ENCODE results near the gene NRG2. TPM values are rescaled to one million over a fixed set of nuclear protein-coding genes. Genes with fewer than 3 reads are reported as not detected.

NRG2 gene
- total RNA-seq, 1 donor from 2014 or later: 0.07 TPM

DNA sequence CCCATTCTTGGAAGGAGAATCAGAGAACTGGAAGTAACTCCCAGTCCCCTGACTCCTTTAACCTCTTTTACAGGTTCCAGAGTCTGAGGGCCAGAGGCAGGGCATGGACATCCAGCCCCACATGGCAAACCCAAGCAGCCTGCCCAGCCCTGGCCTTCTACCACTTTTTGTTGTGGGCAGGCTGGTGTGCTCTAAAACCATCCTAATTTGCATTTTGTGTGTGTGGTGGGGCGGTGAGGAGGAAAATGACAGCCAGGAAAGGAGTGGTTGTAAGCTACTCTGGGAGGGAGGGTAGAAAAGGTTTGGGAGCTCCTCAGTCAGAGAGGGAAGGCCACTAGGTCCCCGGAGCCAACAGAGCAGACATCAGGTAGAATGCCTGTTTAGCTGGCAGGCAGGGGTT lies 156.9 kb downstream of the NRG2 start:
- ATAC-seq (ENCODE audit: low read depth) (no peak), DNase-seq (no peak)
- POLR2A ChIA-PET: no interaction called here
- CTCF ChIA-PET: no interaction called here
- Mint-ChIP-seq H3K9me3 (peaks cover 3% of the 10 kb centered on the region), H3K27me3 (peaks cover 26% of the 10 kb centered on the region), H3K4me1 (peaks cover 4% of the 10 kb centered on the region), H3K27ac (no peak overlapping the region), H3K36me3 (ENCODE audit: low read depth) (no peaks in the 10 kb centered on the region), H3K4me3 (no peak overlapping the region)
- intact Hi-C loops (cut with micrococcal nuclease): no loop called here
- TF ChIP-seq CTCF (IDR thresholded peaks at IDR 0.05): no peak

DNA sequence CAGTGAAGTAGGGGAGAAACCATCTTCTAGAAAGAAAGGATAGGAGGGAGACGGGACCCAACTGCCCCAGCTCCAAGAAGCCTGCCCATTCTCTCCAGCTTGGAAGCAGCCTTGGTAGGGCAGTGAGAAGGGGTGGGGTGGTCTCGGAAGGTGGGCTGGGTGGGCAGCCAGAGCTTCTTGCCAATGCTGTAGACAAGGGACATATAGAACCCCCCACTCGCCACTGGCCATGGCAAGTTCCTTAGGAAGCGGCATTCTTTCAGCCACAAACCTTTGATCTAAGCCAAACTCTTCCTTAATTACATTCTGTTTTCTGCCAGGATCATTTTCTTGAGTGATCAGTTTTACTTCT lies 157.3 kb downstream of the NRG2 start:
- ATAC-seq (ENCODE audit: low read depth): no peak
- ChIA-PET POLR2A (no interaction called here), CTCF (no interaction called here)
- Mint-ChIP-seq H3K4me1 (peaks cover 4% of the 10 kb centered on the region), H3K4me3 (no peak overlapping the region), H3K9me3 (peaks cover 3% of the 10 kb centered on the region), H3K36me3 (ENCODE audit: low read depth) (no peaks in the 10 kb centered on the region), H3K27ac (no peak overlapping the region), H3K27me3 (peaks cover 24% of the 10 kb centered on the region)
- no peak for DNase-seq
- no peak for TF ChIP-seq CTCF (IDR thresholded peaks at IDR 0.05)
- intact Hi-C loops (cut with micrococcal nuclease): no loop called here

DNA sequence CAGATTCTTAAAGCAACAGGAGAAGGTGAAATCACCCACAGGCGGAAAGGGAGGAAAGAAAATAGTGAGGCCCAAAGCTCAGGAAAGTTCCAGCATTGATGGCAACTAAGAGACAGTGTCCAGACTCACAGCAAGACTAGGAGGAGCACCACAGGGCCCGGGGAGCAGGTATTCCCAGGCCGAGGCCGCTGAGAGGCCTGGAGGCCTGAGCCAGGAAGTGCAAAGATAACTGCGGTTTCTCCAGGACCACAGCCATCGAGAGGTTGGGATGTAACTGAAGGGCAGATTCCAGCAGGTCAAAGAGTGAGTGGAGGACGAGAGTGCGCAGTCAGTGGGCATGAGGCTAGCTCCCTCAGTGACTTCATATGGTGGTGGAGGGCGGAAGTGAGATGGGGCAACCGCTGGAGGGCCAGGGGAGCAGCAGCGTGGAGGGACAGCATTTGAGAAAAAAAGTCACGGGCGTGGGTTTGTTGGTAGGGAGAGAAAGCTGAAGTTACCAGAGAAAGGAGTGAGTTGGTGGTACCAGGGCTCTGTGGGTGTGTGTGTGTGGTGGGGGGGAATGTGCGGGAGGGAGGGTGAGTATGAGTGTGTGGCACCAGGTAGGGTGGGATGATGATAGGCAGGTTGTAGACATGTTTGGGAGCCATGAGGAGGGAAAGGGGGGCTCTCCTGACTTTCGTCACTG lies 157.8 kb downstream of the NRG2 start:
- ChIA-PET POLR2A (no interaction called here), CTCF (no interaction called here)
- Mint-ChIP-seq H3K9me3 (peaks cover 3% of the 10 kb centered on the region), H3K4me3 (no peak overlapping the region), H3K36me3 (ENCODE audit: low read depth) (no peaks in the 10 kb centered on the region), H3K27me3 (peaks cover 22% of the 10 kb centered on the region), H3K4me1 (peaks cover 4% of the 10 kb centered on the region), H3K27ac (no peak overlapping the region)
- no peak for TF ChIP-seq CTCF (IDR thresholded peaks at IDR 0.05)
- intact Hi-C loops (cut with micrococcal nuclease): no loop called here
- ATAC-seq (ENCODE audit: low read depth): no peak
- no peak for DNase-seq

GRCh38 chr5:139884734-139885133 lies 158.4 kb downstream of the NRG2 start:
- TF ChIP-seq CTCF (IDR thresholded peaks at IDR 0.05): no peak
- Mint-ChIP-seq H3K9me3 (peaks cover 3% of the 10 kb centered on the region), H3K27me3 (peaks cover 21% of the 10 kb centered on the region), H3K4me3 (no peak overlapping the region), H3K27ac (no peak overlapping the region), H3K36me3 (ENCODE audit: low read depth) (no peaks in the 10 kb centered on the region), H3K4me1 (peaks cover 4% of the 10 kb centered on the region)
- ATAC-seq (ENCODE audit: low read depth): no peak
- POLR2A ChIA-PET: no interaction called here
- CTCF ChIA-PET: no interaction called here
- intact Hi-C loops (cut with micrococcal nuclease): no loop called here
- no peak for DNase-seq

- TF ChIP-seq CTCF (IDR thresholded peaks at IDR 0.05): no peak
- intact Hi-C loops (cut with micrococcal nuclease): no loop called here
- no peak for ATAC-seq (ENCODE audit: low read depth)
- POLR2A ChIA-PET: no interaction called here
- Mint-ChIP-seq H3K27ac (no peak overlapping the region), H3K27me3 (peaks cover 16% of the 10 kb centered on the region), H3K36me3 (ENCODE audit: low read depth) (no peaks in the 10 kb centered on the region), H3K9me3 (no peaks in the 10 kb centered on the region), H3K4me3 (no peak overlapping the region), H3K4me1 (peaks cover 4% of the 10 kb centered on the region)
- CTCF ChIA-PET: no interaction called here
- DNase-seq: no peak
These were observed 159.0 kb downstream of the NRG2 start for GRCh38 chr5:139884144-139884543.

Measured in activated B cell treated with CpG ODN at 0.5 μM for 24 hours (primary cell).